Activated effector memory CD4-positive, alpha-beta T cell treated with anti-CD3 and anti-CD28 coated beads, Interleukin-2, amount 50 U/mL, for 16 hours (primary cell): Measurements from ENCODE around the gene RPL27A.

Experiments
- DNase-seq: peaks from one replicate; pipeline ENCODE4 v3.0.0-alpha.2; 2020

Gene RPL27A

DNA sequence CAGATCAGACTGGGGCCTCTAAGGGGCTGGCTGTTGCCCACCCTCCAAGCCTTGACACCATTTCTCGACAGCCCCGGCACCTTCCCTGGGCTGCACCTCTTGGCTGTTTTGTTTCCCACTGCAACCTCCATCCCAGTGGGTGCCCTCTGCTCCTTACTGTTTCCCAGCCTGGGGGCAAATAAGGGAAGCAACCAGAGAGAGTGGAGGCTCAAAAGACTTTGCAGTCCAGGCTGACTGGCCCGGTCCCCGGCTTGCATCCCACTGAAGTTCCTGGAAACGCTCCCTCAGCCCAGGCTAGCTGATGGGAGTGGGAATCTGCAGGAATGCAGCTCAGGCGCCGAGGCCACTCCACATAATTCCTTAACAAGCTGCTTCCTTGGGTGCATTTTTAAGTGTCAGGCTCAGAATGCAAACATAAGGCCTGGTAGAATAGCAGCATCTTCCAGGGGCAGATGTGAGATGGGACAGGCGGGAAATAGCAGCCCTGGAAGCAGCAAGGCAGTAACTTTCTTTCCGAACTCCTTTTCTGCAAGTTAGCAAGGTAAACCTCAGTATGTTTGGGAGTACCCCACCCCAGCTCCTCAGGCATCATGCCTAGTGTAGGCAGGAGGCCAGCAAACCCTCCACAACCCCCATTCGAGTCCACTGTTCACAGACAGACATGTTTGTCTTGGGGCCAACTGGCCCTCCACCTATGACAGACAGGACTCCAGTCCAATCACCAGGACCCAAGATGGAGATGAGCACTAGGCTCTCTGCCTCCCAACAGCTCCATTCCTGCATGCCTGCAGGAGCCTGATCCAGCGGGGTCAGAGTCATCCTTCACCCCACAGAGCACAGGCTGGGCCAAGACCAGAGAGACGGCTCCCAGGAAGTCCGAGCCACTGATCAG is 39.3 kb downstream of the RPL27A start:
- DNase-seq: no peak

DNA sequence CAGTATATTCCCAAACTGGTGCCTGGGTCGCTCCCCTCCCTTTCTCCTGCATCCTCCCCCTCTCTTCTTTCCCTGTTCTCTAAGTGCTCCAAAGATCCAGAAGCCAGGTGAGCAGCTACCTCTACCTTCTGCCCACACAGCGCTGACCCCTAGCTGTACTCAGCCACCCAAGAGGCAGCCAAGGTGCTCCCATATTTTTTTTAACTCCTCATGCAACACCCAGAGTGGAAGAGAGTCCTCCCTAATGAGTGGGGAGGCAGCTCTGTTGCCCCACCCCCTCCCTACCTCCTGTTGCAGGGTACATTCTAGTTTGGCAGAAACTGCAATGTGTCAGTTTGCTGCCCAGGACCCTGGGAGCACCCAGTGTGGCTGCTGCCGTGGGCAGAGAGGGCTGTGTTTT is 40.2 kb downstream of the RPL27A start:
- DNase-seq: no peak

DNA sequence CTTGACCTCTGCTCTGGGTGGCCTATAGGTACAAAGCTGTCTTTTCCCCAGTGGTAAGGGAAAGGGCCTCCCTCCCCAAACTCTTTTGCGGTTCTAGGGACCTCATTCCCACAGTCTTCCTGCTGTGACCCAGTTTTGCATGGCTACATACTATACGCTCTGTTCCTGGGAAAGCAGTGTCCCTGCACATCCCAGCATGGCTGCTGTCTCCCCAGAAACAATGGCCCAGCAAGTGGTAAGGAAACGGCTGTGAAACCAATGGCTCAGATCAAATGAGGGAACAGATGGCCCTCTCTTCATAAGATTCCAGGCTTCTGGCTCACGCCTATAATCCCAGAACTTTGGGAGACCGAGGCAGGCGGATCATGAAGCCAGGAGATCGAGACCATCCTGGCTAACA is 41.1 kb downstream of the RPL27A start:
- DNase-seq: no peak

DNA sequence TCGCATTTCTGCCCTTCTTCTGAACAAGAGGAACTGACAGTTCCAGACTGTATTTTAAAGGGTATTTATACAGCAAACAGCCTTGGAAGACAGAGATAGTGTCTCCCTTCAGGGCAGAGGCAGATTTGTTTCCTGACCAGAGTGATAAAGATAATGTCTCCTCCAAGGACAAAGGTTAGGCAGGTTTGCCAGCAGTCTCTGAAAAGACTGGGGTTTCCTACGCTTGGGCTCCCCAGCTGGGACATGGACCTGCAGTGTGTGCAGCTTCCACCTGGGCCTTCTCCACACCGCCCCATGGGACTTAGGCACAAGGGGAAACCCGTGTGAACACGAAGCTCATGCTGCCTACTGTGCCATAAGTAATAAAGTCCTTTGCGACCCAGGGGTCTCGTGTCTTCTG is 42.1 kb downstream of the RPL27A start:
- no peak for DNase-seq

DNA sequence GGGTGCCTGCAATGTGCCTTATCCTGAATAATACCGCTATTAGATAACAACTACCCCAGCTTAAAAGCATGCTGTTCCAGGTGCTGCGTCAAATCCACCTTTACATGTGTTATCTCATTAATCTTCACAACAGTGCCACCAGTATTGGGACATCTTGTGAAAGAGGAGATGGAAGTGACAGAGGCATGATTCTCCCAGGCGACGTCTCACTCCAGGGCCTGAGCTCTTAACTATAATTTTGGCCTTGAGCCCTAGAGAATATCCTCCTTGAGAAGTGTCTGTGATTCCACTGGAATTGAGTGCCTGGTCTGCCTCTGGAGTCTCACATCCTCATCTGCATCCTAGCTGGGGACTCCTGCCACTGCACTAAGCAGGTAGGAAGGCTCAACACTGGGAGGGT is 43.8 kb downstream of the RPL27A start:
- no peak for DNase-seq

DNA sequence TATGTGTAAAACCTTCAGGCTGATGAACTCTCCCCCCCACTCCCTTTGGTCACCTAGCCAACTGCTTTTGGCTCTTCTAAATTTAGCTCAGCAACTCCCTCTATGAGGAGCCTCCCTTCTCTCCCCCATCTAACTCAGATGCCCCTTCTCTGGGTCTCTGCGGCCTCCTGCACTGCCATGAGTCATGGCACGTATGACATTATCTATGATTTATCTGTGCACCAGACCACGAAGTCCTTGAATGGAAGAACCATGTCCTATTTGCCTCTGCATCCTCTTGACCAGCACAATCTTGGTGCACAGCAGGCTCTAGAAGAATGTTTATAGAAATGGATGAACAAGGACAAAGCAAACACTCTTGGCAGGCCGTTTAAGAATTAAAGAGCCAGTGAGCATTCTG is 46.0 kb downstream of the RPL27A start:
- no peak for DNase-seq

DNA sequence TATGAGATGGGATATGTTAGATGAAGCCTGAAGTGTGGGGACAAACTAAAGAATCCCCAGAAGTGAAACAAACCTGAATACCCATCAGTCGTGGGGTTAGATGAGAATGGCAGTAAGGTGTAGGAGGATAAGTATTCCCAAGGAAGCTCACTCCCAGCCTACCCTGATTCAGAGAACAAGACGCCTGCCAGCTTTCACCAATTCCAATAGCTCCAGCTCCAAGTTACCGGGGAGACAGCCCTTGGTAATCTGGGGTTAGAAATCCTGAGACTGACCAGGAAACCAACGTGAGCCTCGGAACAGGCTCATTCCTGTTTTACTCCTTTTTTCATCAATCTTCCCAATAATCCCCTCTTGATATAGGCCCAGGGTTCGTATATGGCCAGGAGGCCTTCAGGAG is 46.5 kb downstream of the RPL27A start:
- DNase-seq: no peak

DNA sequence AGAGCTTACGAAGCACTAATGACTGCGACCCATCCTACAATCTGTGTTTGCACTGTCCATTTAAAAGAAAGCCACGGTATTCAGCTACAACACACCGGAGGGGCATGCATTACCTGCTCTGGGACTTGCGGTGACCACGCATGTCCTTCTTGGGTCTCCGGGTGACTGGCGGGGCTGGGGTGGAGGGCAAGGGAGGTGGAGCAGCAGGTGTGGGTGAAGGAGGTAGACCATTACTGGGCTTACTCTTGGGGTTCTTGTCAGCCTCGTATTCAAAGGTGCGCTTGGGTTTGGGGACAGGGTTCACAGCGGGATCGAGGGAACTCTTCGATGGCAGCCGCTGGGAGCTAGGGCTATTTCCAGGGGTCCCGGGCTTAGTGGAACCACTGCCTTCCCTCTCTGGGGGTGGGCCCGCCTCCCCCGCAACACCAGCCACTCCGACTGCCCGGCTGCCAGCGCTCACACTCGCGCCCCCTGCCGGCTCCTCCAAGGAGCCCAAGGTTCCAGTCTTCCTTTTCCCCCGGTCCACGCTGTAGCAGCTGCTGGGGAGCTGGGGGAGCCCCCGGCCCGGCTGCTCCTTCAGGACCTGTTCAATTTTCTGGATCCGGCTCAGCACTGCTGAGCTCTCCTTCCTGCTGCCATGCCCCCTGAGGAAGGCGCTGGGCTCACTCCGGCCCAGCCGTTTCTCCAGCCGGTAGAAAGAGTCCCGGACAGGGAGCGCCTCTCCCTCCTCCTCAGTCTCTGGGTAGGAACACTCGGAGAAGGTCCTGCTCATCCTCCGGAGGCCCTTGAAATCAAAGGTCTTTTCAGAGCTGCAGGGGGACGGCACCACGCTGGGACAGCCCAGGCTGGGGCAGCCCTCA is 47.5 kb downstream of the RPL27A start:
- DNase-seq: no peak

DNA sequence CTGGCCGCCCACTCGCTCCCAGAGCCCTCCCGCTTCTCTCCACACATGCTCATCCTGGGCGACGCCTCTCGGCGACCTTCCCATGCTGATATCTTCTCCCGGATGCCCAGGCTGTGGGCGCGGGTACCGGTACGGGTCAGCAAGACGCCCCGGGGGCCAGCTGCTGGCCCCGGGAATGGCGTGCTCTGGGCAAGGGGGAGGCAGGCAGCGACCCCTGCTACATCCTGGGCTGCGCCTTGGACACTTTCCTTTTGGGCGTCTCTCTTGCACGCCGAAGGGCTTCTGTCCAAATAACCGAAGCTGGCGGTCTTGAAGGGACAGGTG is 48.1 kb downstream of the RPL27A start:
- DNase-seq: no peak

DNA sequence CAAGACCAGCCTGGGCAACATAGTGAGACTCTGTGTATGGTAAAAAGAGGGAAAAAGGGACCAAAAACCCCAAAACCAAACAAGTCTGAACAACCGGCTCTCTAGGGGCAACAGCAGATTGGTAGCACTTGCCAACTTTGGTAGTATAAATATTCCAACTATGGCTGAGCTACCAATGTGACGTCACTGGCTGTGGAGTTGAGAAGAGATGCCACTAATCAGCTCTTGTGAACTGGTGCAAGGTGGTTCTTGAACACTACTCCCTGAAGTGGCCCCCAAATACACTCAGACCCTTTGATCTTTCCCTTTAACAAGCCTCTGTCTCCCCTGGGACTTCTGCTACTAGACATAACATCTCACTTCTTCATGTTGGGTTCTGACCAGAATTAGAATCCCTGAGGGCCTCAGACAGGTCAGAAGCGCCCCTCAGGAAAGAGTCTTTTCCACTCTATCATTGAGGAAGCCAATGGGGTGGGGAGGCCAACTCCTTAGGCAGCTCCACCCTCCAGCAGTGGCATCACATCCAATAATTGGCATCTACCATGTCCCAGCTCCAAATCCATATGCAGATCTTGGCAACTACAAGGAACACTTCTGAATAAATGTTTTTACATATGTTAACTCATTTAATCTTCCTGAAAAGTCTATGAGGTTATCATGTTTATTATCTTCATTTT is 49.2 kb downstream of the RPL27A start:
- no peak for DNase-seq

DNA sequence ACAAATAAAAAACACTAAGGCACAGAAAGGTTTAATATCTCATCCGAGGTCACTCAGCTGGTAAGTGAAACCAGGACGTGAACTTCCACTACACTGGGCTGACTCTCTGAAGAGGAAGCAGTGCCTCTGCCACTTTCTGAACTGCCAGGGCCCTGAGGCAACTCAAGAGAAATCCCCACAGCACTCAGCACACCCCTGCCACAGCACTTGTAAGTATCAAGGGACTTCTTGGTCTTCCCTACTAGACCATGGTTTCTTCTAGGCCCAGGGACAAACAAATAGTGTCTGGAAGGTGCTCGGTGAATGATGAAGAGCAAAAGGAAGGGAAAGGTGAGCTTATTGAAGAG is 49.7 kb downstream of the RPL27A start:
- DNase-seq: no peak

DNA sequence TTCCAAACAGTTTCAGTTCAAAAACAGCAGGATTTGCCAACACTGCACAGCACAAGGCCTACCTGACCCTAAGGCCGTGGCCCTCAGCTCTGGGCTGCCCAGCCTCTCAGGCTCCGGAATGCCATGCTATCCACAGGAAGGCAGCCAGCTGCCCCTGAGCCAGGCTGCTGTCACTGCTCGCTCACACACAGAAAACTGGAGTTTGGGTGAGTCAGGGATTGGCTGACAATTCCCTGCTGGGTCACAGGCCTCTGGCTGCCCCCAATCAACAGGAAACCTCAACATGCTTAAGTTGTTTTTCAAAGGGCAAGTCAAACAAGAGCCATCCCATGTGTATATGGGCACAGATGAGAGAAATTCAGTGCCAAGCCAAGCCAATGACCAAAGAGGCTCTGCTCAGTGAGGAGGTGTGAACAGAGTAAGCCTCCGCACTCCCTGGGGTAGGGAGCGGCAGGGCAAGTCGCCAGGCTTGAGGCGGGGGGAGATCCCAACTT is 50.2 kb downstream of the RPL27A start:
- no peak for DNase-seq

DNA sequence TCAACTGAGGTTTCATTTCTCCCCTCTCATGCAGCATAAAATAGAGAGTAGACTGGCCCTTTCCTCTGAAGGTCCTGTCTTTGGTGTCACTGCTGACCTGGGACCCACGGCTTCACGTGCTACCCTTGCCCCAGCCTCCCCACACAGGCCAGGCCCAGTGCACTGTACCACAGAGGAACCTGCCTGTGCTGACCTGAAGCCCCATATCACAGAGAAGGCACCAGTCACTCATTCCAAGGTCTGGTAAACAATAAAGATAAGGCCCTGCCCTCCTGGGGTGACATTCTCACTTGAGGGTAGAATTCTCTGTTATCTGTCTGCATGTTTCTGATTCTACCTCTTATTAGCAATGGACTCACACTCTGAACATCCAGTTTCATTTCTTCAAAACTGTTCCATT is 51.3 kb downstream of the RPL27A start:
- DNase-seq: no peak

DNA sequence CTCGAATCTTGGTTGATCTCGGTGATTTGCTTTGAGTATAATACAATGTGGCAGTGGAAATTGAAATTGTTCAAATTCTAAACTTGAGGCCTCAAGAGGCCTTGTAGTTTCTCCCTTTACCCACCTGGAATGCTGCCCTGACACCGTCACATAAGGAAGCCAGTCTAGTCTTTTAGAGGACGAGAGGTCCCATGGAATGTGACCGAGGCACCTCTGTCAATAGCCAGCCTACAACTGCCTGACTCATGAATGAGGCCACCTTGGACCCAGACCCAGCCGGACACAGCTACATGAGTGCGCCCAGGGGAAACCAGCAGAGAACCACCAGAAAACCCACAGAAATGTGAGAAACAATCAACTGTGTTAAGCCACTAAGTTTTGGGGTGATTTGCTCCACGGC is 52.5 kb downstream of the RPL27A start:
- no peak for DNase-seq

DNA sequence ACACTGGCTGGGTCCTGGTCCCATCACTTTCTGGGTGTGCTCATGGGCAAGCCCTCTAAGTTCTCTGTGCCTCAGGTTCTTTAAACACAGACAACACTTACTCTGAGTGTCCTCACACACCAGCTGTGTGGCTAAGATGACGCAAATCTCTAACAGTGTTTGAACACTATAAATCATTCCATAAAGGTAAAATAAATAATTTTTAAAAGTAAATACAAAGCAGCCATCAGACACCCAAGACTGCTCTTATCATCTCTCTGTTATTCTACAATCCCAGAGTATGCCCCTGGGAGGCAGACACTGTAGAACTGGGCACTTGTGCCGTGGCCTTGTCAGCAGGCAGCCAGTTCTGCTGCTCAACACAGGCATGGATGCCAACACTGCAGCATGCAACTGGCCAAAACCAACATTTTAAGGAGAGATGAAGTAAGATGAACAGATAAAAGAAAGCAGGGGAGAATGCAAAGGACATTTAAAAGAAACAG is 56.8 kb downstream of the RPL27A start:
- DNase-seq: no peak
